Breast epithelium (tissue), 4 donors: ENCODE measurements around the gene TEAD1. TPM values are rescaled to one million over a fixed set of nuclear protein-coding genes. Genes with fewer than 3 reads are reported as not detected.

Source experiments
- DNase-seq, 2 donors: peaks; one replicate each; pipeline ENCODE4 v3.0.0-alpha.2; 2019; ENCODE audit warnings: low spot score in 2 of 2
- H3K27ac ChIP-seq, 2 donors: fragments of 200-600 bp; sonication (generic) in 1 of 2; one replicate each; pipeline ENCODE4 v1.5.1; 2016 to 2019; ENCODE audit warnings: mild to moderate bottlenecking in 1 of 2
- H3K27me3 ChIP-seq, 2 donors: fragments of 200-600 bp; sonication (generic) in 1 of 2; one replicate each; pipeline versions ENCODE4 v1.5.1 to v1.6.0; 2017 to 2019; ENCODE audit warnings: control low read depth in 1 of 2, mild to moderate bottlenecking in 1 of 2
- H3K36me3 ChIP-seq: fragments of 200-600 bp; one replicate; pipeline ENCODE4 v1.5.1; 2019
- H3K4me1 ChIP-seq, 2 donors: fragments of 200-600 bp; sonication (generic); one replicate each; pipeline ENCODE4 v1.5.1; 2016 to 2019; ENCODE audit warnings: control low read depth in 1 of 2
- H3K4me3 ChIP-seq, 3 donors: fragments of 200-600 bp; sonication (generic); 1 replicate in 2 of 3; 2 replicates in 1 of 3; pipeline ENCODE4 v1.5.1; 2016 to 2019; ENCODE audit warnings: mild to moderate bottlenecking in 3 of 3, moderate library complexity in 2 of 3
- H3K9me3 ChIP-seq, 2 donors: fragments of 200-600 bp; sonication (generic) in 1 of 2; one replicate each; pipeline ENCODE4 v1.5.1; 2016 to 2019; ENCODE audit warnings: control low read depth in 1 of 2
- POLR2A ChIP-seq: fragments of 450-650 bp; IDR thresholded peaks from one replicate; pipeline ENCODE4 v1.6.1; 2016; ENCODE audit warnings: antibody characterized with exemption, mild to moderate bottlenecking, moderate library complexity
- POLR2AphosphoS5 ChIP-seq, 3 donors: sonication (generic); formaldehyde crosslinking; IDR thresholded peaks; one replicate each; pipeline ENCODE4 v1.6.1; 2017; ENCODE audit warnings: antibody characterized with exemption in 3 of 3
- intact Hi-C: fragments of 100-400 bp; cut with DNase I; formaldehyde crosslinking; loops from one replicate; pipeline ENCODE4 v1.15.1; 2023; ENCODE audit warnings: low total_unique reads
- total RNA-seq, 3 donors: library from RNA; depleted of rRNA; stranded (reverse); fragments of >200 nt; gene quantifications; one replicate each; pipeline ENCODE4 v1.1.0, GENCODE V29; 2016
- TF ChIP-seq, protein P1 (sequence below), 3 donors: fragments of 450-650 bp; IDR thresholded peaks; one replicate each; pipeline ENCODE4 v1.5.1; 2016 to 2017; ENCODE audit warnings: antibody characterized with exemption in 3 of 3, mild to moderate bottlenecking in 3 of 3, moderate library complexity in 3 of 3

TEAD1 gene
- total RNA-seq, 3 donors from 2014 or later = 67.8 to 110 (median 80.1) TPM

DNA sequence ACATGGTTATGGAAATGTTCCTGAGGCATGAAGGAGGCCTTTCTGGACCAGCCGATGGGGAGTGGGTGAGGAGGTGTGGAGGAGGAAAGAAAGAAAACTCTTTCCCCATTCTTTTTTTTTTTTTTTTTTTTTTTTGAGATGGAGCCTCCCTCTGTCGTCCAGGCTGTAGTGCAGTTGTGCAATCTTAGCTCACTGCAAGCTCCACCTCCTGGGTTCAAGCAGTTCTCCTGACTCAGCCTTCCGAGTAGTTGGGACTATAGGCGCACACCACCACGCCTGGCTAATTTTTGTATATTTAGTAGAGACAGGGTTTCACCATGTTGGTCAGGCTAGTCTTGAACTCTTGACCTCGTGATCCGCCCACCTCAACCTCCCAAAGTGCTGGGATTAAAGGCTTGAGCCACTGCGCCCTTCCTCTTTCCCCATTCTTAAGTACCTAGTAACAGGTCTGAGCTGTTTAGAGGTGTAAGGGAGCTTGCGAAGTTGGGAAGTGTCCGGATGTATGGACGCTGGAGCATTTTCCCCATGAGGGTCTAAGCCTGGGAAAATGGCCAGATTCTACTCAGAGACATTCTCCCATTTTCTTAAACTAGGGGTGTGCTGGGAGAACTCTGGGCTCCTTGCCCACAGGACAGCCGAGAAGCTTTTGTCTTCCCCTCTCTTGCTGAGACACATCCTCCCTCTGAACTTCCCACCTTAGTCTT is 135.8 kb downstream of the TEAD1 start:
- no peak for TF ChIP-seq POLR2A
- no peak for TF ChIP-seq POLR2AphosphoS5 (IDR thresholded peaks at IDR 0.05)
- TF ChIP-seq, protein P1, sequence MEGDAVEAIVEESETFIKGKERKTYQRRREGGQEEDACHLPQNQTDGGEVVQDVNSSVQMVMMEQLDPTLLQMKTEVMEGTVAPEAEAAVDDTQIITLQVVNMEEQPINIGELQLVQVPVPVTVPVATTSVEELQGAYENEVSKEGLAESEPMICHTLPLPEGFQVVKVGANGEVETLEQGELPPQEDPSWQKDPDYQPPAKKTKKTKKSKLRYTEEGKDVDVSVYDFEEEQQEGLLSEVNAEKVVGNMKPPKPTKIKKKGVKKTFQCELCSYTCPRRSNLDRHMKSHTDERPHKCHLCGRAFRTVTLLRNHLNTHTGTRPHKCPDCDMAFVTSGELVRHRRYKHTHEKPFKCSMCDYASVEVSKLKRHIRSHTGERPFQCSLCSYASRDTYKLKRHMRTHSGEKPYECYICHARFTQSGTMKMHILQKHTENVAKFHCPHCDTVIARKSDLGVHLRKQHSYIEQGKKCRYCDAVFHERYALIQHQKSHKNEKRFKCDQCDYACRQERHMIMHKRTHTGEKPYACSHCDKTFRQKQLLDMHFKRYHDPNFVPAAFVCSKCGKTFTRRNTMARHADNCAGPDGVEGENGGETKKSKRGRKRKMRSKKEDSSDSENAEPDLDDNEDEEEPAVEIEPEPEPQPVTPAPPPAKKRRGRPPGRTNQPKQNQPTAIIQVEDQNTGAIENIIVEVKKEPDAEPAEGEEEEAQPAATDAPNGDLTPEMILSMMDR (IDR thresholded peaks at IDR 0.05) = no peak
- H3K27me3 ChIP-seq = no peaks in the 10 kb centered on the region
- H3K36me3 ChIP-seq = no peaks in the 10 kb centered on the region
- peaks cover 0 to 12% of the 10 kb centered on the region in 2 donors for H3K4me1 ChIP-seq
- H3K27ac ChIP-seq = peak overlapping the region; percentile 18 to 76
- no peak overlapping the region for H3K4me3 ChIP-seq
- no peaks in the 10 kb centered on the region for H3K9me3 ChIP-seq
- DNase-seq = no peak
- intact Hi-C loops = no loop called here

DNA sequence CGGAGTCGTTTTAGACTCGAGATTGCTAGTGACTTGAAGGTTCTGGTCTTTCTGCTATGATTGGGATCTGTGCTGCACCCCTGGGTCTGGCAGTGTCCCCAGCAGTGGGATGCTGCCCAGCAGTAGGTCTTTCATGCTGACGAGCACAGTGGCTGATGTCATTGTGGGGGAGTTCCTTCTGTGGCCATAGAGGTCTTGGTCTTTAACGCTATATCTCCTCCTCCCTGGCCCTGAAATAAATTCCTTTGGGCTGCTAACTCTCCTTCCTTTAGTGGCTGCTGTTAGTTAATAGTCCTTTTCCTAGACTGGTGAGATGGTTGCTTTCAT is 136.3 kb downstream of the TEAD1 start:
- intact Hi-C loops = no loop called here
- Histone ChIP-seq H3K36me3 (no peaks in the 10 kb centered on the region), H3K9me3 (no peaks in the 10 kb centered on the region), H3K27ac (peak overlapping the region; percentile 18 to 76), H3K27me3 (no peaks in the 10 kb centered on the region), H3K4me1 (peaks cover 0 to 15% of the 10 kb centered on the region in 2 donors), H3K4me3 (no peak overlapping the region)
- no peak for DNase-seq
- TF ChIP-seq, protein P1 (IDR thresholded peaks at IDR 0.05) = no peak
- no peak for TF ChIP-seq POLR2AphosphoS5 (IDR thresholded peaks at IDR 0.05)
- TF ChIP-seq POLR2A = no peak

- no peak overlapping the region for H3K4me3 ChIP-seq
- no peaks in the 10 kb centered on the region for H3K9me3 ChIP-seq
- peaks cover 0 to 15% of the 10 kb centered on the region in 2 donors for H3K4me1 ChIP-seq
- TF ChIP-seq, protein P1 (IDR thresholded peaks at IDR 0.05) = no peak
- TF ChIP-seq POLR2AphosphoS5 (IDR thresholded peaks at IDR 0.05) = no peak
- TF ChIP-seq POLR2A = no peak
- no peaks in the 10 kb centered on the region for H3K36me3 ChIP-seq
- DNase-seq = no peak
- intact Hi-C loops = no loop called here
- H3K27me3 ChIP-seq = no peaks in the 10 kb centered on the region
- no peak overlapping the region for H3K27ac ChIP-seq
These were observed 137.6 kb downstream of the TEAD1 start for GRCh38 chr11:12811861-12812260.

DNA sequence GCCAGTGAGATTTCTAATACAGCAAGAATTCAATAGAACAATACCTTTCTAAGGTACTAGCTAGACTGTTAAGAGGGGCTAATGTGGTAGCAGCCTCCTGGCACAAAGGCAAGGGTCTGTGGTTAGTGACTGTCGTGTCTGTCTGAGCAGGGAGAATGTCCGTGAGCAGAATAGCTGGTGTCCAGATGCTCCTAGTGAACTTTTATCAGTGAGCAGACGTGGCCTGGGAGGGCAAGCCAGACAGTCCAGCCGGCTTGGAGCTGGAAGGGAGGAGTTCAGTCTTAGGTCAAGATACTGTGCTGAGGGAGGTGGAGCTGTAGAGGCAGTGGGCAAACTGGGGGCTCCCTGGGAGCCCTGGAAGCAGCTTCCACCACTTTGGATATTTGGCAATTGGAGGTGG is 138.6 kb downstream of the TEAD1 start:
- intact Hi-C loops = no loop called here
- Histone ChIP-seq H3K4me1 (peaks cover 0 to 15% of the 10 kb centered on the region in 2 donors), H3K27me3 (no peaks in the 10 kb centered on the region), H3K4me3 (no peak overlapping the region), H3K27ac (peak overlapping the region; percentile 0 to 90), H3K36me3 (no peaks in the 10 kb centered on the region), H3K9me3 (no peaks in the 10 kb centered on the region)
- DNase-seq = no peak
- TF ChIP-seq, protein P1 (IDR thresholded peaks at IDR 0.05) = no peak
- TF ChIP-seq POLR2A (no peak), POLR2AphosphoS5 (IDR thresholded peaks at IDR 0.05) (no peak)

GRCh38 chr11:12813371-12814225 is 139.4 kb downstream of the TEAD1 start:
- H3K36me3 ChIP-seq = no peaks in the 10 kb centered on the region
- H3K27ac ChIP-seq = peak overlapping the region; percentile 52 to 90
- H3K4me3 ChIP-seq = peak overlapping the region in 1 of 3 donors; percentile 44
- TF ChIP-seq POLR2AphosphoS5 (IDR thresholded peaks at IDR 0.05) = peak in 1 of 3 donors; percentile 22
- TF ChIP-seq POLR2A = no peak
- TF ChIP-seq, protein P1 (IDR thresholded peaks at IDR 0.05) = no peak
- H3K4me1 ChIP-seq = peaks cover 0 to 15% of the 10 kb centered on the region in 2 donors
- no peak for DNase-seq
- intact Hi-C loops = no loop called here
- no peaks in the 10 kb centered on the region for H3K9me3 ChIP-seq
- H3K27me3 ChIP-seq = no peaks in the 10 kb centered on the region
